Mesendoderm (in vitro differentiated cells): ENCODE results near the gene NMT1. TPM values are rescaled to one million over a fixed set of nuclear protein-coding genes. Genes with fewer than 3 reads are reported as not detected.

Source experiments
- small RNA-seq: library from polyadenylated mRNA; stranded (forward); fragments of <200 nt; extraction: miRNeasy Mini kit (QIAGEN cat#:217004); gene quantifications from one replicate; pipeline ENCODE3, GENCODE V24; 2013; ENCODE audit not compliant: insufficient read depth

The NMT1 gene

Small RNA genes lying within 50 kb of the gene (small RNA-seq; reads per million reads assigned to genes)
- gene MIR6784 (not detected), gene RF00019 (not detected)
